ENCODE results near the gene IL6ST.

The IL6ST gene

GRCh38 chr5:55897206-55897894 lies 97.4 kb downstream of the IL6ST start:
- no peak for DNase-seq (ENCODE audit: low read depth in 2 of 2, low spot score in 1 of 2)

GRCh38 chr5:55896663-55897062 lies 98.1 kb downstream of the IL6ST start:
- no peak for DNase-seq (ENCODE audit: low read depth in 2 of 2, low spot score in 1 of 2)

- DNase-seq (ENCODE audit: low read depth in 2 of 2, low spot score in 1 of 2) = no peak
Observed at GRCh38 chr5:55896238-55896637, 98.5 kb downstream of the IL6ST start.

- no peak for DNase-seq (ENCODE audit: low read depth in 2 of 2, low spot score in 1 of 2)
Observed at GRCh38 chr5:55895346-55895745, 99.4 kb downstream of the IL6ST start.

GRCh38 chr5:55894135-55894534 lies 100.6 kb downstream of the IL6ST start:
- DNase-seq (ENCODE audit: low read depth in 2 of 2, low spot score in 1 of 2) = no peak

GRCh38 chr5:55892479-55892878 lies 102.3 kb downstream of the IL6ST start:
- no peak for DNase-seq (ENCODE audit: low read depth in 2 of 2, low spot score in 1 of 2)

GRCh38 chr5:55888205-55888604 lies 106.6 kb downstream of the IL6ST start:
- no peak for DNase-seq (ENCODE audit: low read depth in 2 of 2, low spot score in 1 of 2)

- no peak for DNase-seq (ENCODE audit: low read depth in 2 of 2, low spot score in 1 of 2)
Observed at GRCh38 chr5:55885359-55885758, 109.4 kb downstream of the IL6ST start.
